Frontal cortex (tissue), 4 donors: ENCODE results near the gene BICD1. TPM values are rescaled to one million over a fixed set of nuclear protein-coding genes. Genes with fewer than 3 reads are reported as not detected.
A peak's percentile ranks its signal among the peaks of the same experiment; 100 is the strongest.

Source experiments
- DNase-seq, 2 donors: peaks; one replicate each; pipeline ENCODE4 v3.0.0; 2012; ENCODE audit warnings: low spot score in 2 of 2
- FAIRE-seq: peaks from 2 replicates; lab custom pipeline; 2012; peaks lifted over from hg19 to GRCh38; lab: Jason Lieb, UNC
- total RNA-seq: library from RNA; depleted of rRNA; stranded (reverse); fragments of >200 nt; gene quantifications from one replicate; pipeline ENCODE4 v1.2.3, GENCODE V29; 2014
- donor health status: control.
- donor health status: control.
- donor health status: control.

The BICD1 gene
- total RNA-seq, 1 donor from 2014 or later, result 36.3 TPM

DNA sequence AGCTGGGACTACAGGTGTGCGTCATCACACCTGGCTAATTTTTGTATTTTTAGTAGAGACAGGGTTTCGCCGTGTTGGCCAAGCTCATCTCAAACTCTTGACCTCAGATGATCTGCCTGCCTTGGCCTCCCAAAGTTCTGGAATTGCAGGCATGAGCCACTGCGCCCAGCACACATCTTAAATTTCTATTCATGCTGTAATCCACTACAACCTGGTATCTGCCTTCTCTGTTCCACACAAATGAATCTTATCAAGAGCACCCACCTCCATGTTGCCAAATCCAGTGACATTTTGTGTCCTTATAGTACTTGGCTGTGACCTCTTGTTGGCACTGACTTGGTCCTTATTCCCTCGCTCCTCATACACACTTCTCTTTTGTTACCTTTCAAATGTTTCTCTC is 5.8 kb upstream of the BICD1 start:
- DNase-seq, result no peak
- no peak for FAIRE-seq

DNA sequence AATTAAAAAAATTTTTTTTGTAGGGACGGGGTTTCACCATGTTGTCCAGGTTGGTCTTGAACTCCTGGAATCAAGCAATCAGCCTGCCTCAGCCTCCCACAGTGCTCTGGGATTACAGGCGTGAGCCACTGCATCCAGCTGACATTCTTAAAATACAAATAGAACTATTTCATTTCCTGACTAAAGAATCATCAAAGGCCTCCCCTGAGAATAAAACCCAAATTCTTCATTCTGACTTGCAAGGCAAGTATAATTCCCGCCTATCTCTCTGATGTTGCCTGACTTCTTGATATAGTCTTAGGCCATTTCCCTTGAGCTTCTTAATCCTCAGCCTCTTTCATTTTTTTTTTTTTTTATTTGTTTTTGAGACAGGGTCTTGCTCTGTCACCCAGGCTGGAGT is 4.4 kb upstream of the BICD1 start:
- DNase-seq (no peak), FAIRE-seq (no peak)

DNA sequence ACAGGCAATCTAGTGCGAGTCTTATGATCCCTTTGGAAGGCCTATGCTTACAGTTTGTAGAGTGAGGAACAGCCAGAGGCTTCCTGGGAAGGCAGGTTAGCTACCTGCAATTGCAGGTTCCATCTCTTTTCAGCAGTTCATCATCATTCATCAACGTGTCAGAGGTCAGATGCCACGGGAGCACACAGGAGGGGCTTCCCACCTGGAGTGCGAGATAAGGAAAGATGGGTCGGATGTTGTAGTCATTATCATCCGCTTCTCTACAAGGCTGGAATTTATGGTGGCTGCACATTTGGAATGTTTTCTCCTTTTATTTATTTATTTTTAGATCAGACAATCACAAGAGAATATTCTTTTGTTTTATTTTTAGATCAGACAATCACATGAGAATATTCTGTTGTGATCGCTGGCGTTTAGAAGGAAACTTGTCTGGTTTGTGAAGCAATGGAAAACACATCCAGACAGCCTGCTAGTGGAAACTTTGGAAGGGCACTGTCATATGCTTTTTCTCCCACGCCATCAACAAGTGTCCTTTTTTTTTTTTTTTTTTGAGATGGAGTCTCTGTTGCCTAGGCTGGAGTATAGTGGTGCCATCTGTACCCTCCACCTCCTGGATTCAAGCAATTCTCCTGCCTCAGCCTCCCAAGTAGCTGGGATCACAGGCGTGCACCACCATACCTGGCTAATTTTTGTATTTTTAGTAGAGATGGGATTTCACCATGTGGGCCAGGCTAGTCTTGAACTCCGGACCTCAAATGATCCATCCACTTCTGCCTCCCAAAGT is 1.9 kb upstream of the BICD1 start:
- FAIRE-seq (no peak), DNase-seq (no peak)

GRCh38 chr12:32105986-32106516 is 596 bp upstream of the BICD1 start:
- FAIRE-seq (no peak), DNase-seq (peak in 1 of 2 donors; percentile 26)

- peak; percentile 39 to 41 for DNase-seq
- no peak for FAIRE-seq
Observed at GRCh38 chr12:32107359-32108267, 966 bp downstream of the BICD1 start.

DNA sequence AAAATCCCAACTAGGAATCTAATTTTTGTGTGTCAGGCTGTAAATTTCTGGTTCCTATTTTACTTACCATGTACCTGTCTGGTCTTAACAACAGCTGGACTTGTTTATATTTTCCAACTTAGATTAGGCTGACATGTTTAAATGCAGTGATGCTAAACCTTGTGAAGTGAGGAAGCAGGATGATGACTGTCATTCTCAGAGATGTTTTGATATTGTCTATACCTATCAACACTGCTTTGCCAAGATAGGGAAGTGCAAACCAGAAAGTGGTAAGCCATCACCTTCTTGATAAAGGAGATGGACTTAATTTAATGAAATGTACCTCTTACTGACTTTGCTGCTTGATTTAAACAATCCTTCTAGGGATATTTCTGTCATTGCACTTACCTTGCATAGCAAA is 2.1 kb downstream of the BICD1 start:
- FAIRE-seq (no peak), DNase-seq (no peak)

DNA sequence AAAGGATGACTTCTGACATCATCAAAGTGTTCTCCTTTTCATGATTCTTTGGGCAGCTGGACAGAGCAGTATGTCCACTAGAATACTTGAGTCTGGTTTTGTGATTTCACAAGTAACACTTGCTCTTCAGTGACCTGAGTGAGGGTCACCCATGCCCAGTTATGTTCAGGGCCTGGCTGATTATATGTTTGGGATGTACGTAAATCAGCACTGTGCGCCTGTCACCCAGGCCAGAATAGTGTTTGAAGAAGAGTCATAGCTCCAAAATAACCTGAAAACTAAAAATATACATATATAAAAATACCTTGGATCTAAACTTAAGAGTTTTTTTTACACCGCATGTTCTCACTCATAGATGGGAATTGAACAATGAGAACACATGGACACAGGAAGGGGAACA is 3.8 kb downstream of the BICD1 start:
- FAIRE-seq (no peak), DNase-seq (no peak)

DNA sequence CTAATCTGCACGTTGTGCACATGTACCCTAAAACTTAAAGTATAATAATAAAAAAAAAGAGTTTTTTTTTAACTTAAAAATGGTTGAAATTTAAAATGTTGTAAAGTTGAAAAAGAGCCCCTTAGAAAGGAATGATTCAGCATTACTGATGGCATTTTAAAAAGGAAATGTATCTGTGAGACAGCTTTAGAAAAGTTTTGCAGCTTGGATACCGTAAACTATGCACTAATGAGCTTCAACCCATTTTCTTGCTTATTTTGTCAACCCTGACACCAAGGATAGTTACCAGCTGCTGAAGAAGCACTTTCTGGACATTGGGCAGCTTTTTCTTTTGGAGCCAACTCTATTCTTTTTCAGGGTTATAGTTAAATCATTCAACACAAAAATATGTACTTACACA is 4.3 kb downstream of the BICD1 start:
- FAIRE-seq (no peak), DNase-seq (no peak)

GRCh38 chr12:32115404-32116104 is 8.9 kb downstream of the BICD1 start:
- DNase-seq (peak in 1 of 2 donors; percentile 65), FAIRE-seq (no peak)

DNA sequence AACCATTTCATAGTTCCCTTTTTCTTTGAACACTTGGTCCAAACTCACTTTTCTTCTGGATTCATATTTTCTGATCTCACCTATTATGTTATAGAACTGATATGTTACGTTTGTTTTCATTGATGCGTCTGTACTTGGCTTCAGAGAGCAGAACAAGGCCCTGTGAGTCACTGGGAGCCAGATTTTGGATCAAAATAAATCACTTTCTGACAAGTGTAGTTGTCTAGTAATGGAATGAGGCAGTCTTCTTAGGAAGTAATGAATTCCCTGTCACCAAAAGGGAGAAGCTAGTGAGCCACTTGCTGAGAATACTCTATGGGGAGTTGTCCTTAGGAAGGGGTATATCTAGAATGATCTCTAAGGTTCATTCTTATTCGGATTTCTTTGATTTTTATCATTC is 10.2 kb downstream of the BICD1 start:
- DNase-seq (no peak), FAIRE-seq (no peak)

DNA sequence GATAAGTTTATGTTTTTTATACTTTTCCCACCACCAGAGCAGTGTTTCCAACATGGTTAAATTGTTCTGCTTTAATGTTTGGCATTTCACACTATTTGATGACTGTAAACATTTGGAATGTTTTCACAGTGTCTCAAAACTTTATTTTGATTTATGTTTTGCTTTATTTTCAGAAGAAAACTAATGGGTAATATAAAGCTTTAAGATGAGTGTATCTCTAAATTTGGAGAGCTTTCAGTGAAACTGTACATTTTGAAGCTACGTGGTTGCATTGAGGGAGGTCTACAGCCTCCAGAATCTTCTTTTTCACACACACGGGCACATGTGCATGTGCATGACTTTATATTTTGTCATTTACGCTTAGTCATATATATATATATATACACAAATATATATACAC is 10.7 kb downstream of the BICD1 start:
- DNase-seq (no peak), FAIRE-seq (no peak)

DNA sequence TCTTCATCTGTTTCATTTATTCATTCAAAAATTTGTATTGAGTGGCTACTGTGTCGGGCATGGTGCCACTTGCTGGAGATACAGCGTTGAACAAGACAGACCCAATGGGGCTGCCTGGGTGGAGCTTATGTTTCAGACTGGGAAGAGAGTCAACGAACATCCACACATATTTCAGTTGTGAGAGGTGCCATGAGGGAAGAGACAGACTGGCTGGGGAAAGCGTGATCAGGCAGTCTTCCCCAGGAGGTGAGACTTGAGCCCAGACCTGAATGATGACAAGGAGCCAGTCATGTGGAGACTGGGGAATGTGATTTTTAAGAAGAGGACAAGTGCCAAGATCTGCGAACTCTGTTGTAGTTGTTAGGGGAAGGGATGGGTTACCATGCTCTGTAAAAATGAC is 12.2 kb downstream of the BICD1 start:
- FAIRE-seq, result no peak
- DNase-seq, result no peak

GRCh38 chr12:32120419-32120818 is 13.8 kb downstream of the BICD1 start:
- no peak for DNase-seq
- no peak for FAIRE-seq

DNA sequence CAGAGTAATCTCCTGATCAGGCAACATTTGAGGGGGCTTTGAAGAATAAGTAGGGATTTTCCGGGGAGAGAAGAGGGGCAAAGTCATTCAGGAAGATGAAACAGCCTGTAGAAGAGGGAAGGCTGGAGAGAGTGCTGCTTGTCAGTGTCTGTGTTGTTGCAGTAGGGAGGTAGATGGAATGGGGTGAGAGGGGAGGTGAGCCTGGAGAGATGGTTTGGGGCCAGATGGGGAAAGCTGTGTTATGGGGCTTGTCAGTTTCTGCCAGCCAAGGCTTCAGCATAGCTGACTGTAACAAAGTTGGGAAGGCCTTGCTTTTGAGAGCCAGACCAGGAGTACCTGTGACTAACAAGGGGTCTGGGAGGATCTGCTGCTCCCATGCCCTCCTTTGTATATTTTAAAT is 18.0 kb downstream of the BICD1 start:
- DNase-seq (no peak), FAIRE-seq (no peak)

DNA sequence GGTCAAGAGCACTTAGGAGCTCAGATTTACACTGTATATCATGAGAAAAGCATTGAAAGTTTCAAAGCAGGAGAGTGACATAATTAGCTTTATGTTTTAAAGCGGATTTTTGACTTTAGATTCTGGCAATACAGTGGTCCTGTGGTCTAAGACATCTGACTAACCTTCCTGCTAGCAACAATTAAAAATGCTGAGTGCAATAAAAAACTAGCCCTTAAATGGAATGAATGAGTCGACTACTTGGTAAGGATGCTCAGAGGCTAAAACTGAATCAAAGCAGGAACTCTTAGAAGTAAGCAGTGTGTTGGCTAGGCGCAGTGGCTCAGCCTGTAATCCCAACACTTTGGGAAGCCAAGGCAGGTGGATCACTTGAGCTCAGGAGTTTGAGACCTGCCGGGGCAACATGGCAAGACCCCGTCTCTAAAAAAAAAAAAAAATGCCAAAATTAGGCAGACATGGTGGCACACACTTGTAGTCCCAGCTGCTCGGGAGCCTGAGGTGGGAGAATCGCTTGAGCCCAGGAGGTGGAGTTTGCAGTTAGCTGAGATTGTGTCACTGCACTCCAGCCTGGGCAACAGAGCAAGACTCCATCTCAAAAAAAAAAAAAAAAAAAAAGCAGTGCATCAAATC is 18.9 kb downstream of the BICD1 start:
- FAIRE-seq (no peak), DNase-seq (no peak)

- FAIRE-seq (no peak), DNase-seq (no peak)
Observed at GRCh38 chr12:32126720-32127119, 20.1 kb downstream of the BICD1 start.

DNA sequence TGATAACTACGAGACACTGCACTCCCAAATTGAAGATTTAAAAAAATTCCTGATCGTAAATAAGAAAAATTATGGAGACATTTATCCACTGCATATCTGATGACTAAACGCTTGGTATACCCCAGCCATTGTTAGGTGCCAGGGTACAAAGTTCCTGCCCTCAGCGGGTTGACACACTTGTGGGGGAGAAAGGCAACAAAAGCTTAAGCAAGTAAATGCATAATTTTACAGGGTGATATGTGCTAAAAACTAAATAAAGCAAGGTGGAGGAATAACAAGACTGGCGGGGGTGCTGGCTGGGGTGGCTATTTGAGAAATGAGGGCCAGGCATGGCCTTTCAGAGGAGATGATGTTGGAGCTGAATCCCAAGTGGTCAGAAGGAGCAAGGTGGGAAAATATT is 25.0 kb downstream of the BICD1 start:
- no peak for DNase-seq
- FAIRE-seq, result no peak

- no peak for FAIRE-seq
- no peak for DNase-seq
Observed at GRCh38 chr12:32134101-32134888, 27.6 kb downstream of the BICD1 start.

DNA sequence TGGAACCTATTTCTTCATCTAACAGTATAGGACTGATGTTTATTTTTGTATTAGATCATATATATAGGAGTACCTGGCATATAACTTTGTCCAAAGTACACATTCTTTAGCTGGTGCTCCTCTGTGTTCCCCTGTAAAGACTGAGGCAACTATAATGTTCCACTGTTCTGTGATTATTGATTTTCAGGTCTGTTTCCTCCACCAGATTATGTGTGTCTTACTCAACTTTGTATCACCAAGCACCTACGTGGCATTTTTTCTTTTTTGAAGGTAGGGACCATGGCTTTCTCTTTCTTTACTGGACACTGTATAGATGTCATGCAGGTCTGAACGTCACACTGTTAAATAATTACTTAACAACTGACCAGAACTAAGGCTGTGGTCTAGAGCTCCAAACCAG is 29.3 kb downstream of the BICD1 start:
- FAIRE-seq, result no peak
- DNase-seq, result no peak
